Middle frontal gyrus (tissue), 1 donor: ENCODE measurements around the gene ANKRD35.

Experiments used
- DNase-seq: peaks from one replicate; pipeline ENCODE4 v3.0.0-alpha.2; 2015; ENCODE audit warnings: low spot score; ENCODE audit errors: extremely low spot score

Gene ANKRD35

GRCh38 chr1:145893306-145894055, 7.8 kb upstream of the ANKRD35 start:
- DNase-seq: no peak

- no peak for DNase-seq
Measured at GRCh38 chr1:145892486-145893087, 6.9 kb upstream of the ANKRD35 start.

- peak; percentile 83 for DNase-seq
Measured at GRCh38 chr1:145891587-145892485, 6.2 kb upstream of the ANKRD35 start.

GRCh38 chr1:145891143-145891542, 5.5 kb upstream of the ANKRD35 start:
- DNase-seq: no peak

- DNase-seq: no peak
Measured at GRCh38 chr1:145889722-145890121, 4.1 kb upstream of the ANKRD35 start.

- DNase-seq: no peak
Measured at GRCh38 chr1:145887631-145888030, 2.0 kb upstream of the ANKRD35 start.

- DNase-seq: no peak
Measured at GRCh38 chr1:145886816-145887215, 1.1 kb upstream of the ANKRD35 start.

- DNase-seq: no peak
Measured at GRCh38 chr1:145886390-145886789, 724 bp upstream of the ANKRD35 start.

- DNase-seq: no peak
Measured at GRCh38 chr1:145884675-145885074, 991 bp downstream of the ANKRD35 start.

- no peak for DNase-seq
Measured at GRCh38 chr1:145879775-145880174, 5.9 kb downstream of the ANKRD35 start.

GRCh38 chr1:145878724-145879123, 6.9 kb downstream of the ANKRD35 start:
- no peak for DNase-seq

- no peak for DNase-seq
Measured at GRCh38 chr1:145877923-145878486, 7.7 kb downstream of the ANKRD35 start.

- no peak for DNase-seq
Measured at GRCh38 chr1:145874646-145875045, 11.0 kb downstream of the ANKRD35 start.

GRCh38 chr1:145871994-145872924, 13.4 kb downstream of the ANKRD35 start:
- peak; percentile 5 for DNase-seq

- no peak for DNase-seq
Measured at GRCh38 chr1:145868232-145868631, 17.4 kb downstream of the ANKRD35 start.

- DNase-seq: no peak
Measured at GRCh38 chr1:145863282-145864018, 22.2 kb downstream of the ANKRD35 start.

- DNase-seq: peak; percentile 64
Measured at GRCh38 chr1:145859491-145860023, 26.1 kb downstream of the ANKRD35 start.

GRCh38 chr1:145858901-145859490, 26.7 kb downstream of the ANKRD35 start, which contains the start of gene PIAS3:
PIAS3 (minus strand) TSS chr1:145859081; CDS start chr1:145858990, 91 bp downstream.
- peak; percentile 84 for DNase-seq
